Measurements from ENCODE around the gene RADIL.

RADIL gene

DNA sequence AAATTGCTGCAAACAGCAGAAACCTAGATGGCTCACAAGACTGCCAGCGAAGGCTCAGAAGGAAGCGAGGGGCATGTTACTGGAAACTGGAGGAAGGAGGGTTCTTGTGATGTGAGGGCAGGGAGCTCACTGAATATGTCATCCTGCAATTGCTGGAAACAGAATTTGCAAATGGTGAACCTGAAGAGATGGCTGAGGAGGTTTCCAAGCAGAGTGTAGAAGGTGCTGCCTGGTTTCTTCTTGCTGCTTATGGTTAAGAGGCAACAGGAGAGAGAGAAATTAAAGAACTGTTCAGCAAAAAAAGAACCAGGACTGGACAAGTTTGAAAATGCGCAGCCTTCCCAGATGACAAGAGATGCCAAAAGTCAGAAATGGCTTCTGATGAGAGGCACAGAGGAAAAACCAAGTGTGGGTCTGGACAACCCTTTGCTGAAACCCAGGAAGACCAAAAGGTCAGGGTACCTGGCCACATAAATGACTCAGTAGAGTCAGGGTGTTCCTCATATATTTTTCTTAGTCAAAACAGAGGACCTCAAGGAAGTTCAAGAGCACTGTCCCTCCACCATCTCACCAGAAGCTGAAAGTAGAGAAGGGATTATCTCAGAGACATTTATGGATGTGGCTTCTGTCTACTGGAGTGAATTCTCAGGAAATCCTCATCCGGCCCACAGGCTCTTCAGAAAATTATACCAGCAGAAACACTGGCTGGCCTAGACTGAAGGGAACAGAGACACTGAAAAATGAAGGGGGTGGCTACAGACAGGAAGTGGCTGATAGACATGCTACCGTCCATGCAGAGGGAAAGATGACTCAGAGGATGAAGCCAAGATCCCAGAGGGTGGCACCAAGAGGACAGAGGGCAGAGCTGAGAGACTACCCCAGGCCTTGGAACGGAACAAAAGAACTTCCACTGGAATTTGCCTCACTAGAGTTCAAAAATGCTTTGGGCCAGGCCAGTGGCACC, 31.8 kb downstream of the RADIL start:
- no peak for DNase-seq (ENCODE audit: low spot score)

DNA sequence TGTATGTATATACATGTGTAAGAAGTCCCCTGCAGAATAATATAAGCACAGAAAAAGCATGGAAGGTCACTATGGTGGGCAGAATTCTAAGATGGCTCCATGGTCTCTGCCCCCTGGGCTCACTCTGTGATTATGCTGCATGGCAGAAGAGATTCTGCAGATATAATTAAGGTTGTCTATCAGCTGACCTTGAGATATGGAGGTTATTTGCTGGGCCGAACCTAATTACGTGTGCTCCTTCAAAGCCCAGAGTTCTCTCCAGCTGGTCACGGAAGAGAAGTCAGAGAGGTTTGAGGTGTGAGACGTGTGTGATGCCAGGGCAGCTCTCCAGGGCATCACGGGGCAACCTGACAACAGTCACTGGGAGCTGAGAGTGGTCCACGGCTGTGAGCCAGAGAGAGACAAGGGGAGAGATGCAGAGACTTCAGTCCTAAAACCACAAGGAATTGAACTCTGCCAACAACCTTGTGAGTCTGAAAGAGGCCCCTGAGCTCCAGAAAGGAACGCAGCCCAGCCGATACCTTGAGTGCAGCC, 33.2 kb downstream of the RADIL start:
- DNase-seq (ENCODE audit: low spot score) = no peak

DNA sequence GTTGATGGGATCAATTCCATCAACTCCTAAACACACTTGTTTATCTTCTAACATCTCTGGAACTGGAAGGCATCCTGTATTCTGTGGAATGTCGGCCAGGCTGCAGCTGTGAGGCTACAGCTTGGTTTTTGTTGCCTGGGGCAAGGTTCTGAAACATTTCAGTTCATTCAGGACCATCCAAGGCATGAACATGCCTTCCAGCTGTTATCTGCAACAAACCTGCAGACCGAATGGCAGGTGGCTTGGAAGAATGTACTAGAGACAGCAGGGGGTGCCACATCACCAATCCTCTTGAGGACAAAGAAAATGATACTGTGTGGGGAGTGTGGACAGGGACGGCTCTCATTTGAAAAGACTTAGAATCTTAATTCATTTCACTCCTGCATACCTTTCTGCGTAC, 34.1 kb downstream of the RADIL start:
- peak; percentile 62 for DNase-seq (ENCODE audit: low spot score)

DNA sequence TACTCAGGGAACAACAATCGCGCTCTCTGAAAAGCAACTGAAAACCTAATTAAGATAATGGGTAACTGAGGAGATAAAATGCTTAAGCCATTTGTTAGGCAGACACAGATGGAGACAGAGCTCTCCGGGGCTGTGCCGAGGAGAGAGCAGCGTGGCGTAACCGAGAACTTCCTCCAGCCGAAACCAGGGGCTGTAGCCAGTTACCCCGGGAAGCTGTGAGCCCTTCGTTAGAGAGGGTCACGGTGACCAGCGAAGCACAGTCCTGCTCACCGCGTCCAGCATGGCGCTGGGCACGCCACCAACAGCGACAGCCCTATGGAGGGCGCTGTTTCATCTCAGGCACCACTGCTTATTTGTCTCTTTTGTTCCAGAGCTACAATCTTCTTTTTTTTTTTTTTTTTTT, 37.8 kb downstream of the RADIL start:
- no peak for DNase-seq (ENCODE audit: low spot score)

DNA sequence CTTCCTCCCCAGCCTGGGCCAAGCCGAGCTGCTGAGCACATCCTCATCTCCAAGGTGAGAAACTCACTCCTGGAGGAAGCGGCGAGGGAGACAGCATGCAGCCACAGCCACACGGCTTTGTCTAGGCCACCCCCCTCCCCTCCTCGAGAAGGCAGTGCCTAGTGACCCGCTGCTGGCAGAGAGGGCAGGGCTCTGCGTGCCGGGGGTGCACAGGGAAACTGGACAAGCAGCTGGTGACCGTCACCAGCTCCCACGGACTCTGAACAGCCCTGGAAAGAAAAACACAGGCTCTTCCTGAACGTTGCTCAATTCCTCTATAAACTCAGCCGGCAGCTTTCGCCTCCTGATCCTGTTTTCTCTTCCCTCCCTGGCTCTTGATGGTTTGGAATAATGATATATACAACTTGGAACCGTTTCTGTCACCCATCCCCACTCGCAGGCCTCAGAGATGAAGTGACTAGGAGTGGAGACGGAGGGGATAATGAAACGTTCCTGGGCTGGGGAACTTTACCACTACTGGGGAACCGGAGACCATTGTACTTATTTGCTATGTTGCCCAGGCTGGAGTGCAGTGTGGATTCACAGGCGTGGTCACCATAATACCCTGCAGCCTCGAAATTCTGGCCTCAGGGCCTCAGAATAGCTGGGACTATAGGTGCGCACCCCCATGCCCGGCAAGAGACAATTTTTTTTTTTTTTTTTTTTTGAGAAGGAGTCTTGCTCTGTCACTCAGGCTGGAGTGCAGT, 41.0 kb downstream of the RADIL start:
- DNase-seq (ENCODE audit: low spot score) = no peak

DNA sequence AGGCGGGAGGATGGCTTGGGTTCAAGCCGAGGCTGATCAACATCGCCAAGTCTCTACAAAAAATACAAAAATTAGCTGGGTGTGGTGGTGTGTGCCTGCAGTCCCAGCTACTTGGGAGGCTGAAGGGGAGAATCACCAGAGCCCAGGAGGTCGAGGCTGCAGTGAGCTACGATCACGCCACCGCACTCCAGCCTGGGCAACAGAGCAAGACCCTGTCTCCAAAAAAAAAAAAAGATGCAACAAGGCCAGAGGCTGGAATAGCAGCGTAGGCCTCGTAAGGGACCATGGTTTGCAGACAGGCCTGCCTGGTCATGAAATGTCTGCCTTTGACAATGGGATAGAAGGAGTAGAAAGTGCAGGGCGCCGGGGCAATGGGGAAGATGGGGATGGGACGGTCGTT, 41.7 kb downstream of the RADIL start:
- DNase-seq (ENCODE audit: low spot score) = no peak

DNA sequence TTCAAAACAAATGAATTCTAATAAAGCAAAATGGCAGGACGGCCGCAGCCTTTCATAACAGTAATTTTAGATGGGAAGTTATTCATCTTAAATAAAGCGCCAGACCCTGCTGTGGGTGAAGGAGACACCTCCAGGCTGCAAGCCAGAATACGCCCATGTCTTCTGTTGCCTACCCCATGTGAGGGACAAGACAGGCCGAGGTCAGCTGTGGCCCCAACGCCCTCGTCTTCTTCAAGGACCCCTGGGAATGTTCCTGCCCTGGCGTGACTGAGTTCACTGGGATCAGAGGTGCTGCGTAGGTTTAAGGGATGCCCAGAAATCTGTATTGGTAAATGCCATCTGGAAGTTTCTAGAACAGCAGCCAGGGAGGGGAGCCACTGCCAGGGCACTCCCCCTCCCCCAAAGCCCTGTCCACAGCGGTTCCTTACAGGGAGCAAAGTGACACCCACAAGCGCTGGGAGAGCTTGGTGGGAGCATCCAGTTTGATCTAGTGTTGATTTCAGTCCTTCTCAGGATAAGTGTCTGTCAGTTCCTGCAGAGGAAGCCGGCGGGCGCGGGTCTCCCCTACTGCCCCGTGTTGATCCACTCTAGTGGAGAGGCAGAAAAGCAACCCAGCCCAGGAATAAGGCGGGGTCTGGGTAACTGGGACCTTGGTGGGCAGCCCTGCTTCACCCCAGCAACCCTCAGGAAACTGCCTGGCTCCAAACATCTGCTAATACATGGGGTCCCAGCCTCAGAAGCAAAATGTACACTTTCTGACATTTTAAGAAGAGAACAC, 42.3 kb downstream of the RADIL start:
- no peak for DNase-seq (ENCODE audit: low spot score)

DNA sequence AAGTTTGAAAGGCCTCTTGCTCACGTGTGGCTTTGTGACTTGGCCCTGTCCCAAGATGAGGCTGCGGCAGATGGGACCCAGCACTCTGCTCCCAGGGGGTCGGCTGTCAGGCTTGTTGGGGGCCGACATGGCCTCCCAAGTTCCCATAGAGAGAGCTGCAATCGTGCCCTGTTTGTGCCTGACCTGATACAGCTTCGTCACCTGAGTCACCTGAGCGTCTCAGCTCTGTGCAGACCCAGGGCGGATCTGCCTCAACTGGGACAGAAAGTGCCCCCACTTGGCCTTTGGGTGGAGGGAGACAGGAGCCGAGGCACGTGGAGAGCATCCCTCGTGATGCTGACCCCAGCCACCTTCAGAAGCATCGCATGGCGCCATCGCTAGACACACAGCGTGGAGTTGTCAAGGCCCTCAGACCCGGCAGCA, 43.4 kb downstream of the RADIL start:
- DNase-seq (ENCODE audit: low spot score) = no peak

DNA sequence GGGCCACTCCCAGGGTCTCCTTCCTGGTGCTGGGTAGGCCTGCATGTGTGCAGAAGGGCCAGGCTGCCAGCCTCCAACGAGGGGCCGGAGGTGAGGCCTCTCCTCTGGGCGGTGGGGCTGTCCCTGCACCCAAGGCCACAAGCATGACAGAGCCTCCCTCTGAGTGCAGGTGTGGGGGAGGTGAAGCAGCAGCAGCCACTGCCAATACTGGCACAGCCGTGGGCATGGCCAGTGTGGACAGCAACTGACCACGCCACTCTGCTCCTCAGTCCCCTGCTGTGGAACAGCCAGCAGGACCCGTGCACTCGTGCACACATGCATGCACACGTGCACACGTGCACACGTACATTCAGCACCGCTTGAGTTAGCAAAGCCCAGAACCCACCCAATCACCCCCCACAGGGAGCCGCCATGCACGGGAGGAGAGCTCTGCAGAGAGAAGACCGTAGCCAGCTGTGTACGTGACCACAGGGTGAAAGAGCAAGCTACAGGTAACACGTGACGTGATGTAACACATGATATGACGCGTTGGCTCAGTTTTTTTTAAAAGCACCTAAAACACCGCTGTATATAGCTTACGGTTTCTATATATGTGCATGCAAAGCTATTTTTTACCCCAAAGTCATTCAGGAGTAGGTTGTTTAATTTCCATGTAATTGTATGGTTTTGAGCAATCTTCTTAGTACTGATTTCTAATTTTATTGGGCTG, 44.7 kb downstream of the RADIL start:
- DNase-seq (ENCODE audit: low spot score) = no peak

DNA sequence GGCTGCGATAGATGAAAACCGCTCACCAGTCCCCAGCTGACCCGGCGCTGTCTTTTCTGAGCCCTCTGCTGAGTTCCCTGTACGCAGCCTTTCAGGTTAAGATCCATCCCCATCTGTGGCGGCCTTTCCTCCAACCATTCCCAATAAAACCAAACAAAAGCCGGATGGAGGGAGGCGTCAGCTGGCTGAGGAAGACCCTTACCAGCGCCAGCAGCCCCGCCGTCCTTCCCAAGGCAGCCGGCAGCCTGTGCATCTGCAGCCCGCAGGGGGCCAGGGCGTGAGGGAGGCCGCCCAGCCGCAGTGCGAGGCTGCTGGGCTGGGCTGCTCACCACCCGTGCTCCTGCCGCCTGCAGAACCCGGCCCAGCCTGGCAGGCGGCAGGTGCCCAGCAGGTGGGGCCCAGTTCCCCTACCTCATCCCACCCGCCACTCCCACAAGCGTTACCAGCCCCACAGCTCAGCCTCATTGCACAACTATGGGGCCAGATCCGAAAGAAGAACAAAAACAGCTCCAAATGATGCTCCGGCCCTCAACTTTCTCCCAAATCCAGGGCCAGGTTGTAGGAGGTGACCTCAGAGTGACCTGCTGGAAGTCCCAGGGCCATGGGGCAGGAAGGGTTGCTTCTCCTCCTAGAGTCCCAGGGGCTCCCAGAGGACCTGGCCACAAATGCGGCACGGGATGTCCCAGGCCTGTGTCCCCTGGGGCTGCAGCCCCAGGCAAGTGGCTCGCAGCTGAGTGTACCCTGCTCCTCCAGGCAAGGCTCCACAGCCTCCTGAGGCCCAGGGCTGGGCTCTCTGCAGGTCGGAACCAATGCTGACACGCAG, 45.5 kb downstream of the RADIL start:
- DNase-seq (ENCODE audit: low spot score) = no peak

DNA sequence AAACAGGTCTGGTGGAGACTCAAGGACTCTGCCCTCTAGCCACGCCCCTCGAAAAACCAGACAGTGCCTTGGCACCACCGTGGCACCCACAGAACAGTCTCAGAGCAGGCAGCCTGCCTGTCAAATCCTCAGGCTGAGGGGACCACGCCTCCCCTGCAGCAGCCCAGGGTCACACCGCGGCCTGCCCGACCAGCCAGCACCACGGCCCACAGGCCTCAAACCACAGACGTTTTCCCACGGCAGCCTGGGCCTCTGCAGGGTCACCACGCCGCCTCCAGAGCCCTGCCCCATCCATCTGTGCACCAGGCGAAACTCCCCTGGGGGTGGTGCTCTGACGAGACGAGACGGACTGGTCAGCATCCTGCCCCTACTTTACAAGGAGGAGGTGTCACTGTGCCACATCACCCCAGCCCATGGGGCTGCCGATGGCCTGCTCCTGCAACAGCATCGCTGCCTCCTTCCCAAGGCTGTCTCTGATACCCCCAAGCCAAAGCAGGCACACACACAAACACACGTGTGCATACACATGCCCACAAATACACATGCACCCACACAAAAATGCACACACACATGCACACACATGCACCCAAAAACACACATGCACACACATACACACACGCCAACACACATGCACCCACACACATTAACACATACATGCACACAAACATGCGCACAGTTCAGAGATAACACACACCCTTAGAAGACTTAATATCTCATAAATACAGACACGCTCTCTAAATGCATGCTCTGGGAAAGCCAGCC, 46.3 kb downstream of the RADIL start:
- no peak for DNase-seq (ENCODE audit: low spot score)

DNA sequence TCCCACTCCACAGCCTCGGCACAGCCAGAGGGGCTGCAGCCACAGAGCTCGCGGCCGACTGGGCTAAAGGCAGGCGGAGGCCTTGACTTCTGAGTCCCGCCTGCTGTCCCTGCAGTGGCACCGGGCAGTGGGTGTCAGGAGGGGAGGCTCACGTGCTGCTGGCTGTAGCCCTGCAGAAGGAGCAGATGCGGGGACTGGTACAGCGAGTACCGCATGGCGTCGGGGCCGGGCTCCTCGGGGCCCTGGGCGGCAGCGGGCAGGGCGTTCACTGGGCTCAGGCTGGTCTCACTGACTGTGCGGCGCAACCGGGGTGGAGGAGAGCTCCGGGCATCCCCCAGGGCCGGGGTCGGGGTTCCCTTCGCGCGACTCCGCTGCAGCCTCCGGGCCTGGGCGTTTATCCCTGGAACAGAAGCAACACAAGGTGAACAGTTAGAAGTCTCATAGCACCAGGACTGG, 47.3 kb downstream of the RADIL start:
- no peak for DNase-seq (ENCODE audit: low spot score)

DNA sequence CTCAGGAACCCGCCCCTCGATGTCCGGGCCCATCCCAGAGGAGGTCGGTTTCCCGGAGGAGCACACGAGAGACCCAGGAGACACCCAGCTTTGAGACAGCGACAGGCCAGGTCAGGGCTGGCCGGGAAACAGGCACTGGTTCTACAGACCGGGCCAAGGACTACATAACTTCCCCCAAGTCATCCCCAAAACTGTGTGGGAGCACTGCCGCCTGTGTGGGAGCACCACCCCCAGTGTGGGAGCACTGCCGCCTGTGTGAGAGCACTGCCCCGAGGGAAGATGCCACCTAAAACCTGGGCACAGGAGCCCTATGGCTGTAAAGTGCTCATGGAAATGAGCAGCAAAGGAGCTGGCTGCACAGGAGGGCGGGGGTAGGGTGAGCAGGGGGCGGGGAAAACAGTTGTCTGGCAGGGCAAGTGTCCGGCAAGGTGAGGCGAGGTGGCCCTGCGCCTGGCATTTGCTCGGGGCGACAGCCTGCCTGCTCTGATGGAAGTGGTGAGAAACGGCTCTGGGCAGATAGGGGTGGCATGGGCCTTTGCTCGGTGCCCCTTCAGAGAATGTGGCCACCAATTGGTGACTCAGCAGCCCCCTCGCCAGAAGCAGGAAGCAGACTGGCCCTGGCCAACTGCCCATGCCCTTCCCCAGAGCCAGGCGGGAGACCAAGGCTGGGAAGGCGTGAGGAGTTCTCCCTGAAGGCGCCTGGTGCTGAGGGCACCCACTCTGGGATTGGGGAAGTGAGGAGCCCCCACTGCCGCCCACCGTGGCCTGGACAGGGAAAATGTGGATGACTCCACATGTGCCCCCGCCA, 47.9 kb downstream of the RADIL start:
- no peak for DNase-seq (ENCODE audit: low spot score)

DNA sequence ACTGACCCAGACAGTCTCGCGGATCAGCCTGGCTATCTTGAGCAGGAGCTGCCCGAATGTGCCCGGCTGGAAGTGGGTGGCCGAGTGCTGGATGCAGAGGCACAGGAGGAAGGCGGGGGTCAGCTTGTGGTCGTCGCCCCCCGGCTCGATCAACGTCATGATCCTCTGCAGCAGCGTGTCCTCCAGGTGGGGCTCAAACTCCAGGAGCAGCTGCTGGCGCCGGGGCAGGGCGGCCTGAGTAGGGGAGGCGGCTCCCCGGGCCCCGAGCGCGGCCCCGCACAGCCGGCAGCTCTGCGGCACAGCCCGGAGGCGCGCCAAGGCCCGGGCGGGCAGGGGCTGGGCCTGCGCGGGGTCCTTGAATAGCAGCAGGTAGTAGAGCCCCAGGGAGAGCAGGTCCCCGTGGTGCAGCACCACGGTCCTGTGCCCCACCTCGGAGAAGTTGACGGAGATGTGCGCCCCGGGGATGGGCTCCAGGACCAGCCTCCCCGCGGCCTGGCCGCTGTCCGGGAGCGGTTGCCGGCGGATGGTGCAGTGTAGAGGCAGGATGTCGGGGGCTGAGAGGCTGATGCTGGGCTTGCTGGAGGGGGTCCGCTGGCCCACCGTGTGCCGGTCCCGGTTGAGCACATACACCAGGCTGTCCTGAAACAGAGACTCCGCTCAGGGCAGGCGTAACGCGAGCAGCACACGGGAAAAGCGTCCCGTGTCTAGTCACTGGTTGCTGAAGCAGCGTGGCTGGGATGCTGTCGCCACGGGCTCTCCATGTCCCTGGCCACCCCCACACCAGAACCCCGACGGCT, 48.7 kb downstream of the RADIL start:
- no peak for DNase-seq (ENCODE audit: low spot score)

DNA sequence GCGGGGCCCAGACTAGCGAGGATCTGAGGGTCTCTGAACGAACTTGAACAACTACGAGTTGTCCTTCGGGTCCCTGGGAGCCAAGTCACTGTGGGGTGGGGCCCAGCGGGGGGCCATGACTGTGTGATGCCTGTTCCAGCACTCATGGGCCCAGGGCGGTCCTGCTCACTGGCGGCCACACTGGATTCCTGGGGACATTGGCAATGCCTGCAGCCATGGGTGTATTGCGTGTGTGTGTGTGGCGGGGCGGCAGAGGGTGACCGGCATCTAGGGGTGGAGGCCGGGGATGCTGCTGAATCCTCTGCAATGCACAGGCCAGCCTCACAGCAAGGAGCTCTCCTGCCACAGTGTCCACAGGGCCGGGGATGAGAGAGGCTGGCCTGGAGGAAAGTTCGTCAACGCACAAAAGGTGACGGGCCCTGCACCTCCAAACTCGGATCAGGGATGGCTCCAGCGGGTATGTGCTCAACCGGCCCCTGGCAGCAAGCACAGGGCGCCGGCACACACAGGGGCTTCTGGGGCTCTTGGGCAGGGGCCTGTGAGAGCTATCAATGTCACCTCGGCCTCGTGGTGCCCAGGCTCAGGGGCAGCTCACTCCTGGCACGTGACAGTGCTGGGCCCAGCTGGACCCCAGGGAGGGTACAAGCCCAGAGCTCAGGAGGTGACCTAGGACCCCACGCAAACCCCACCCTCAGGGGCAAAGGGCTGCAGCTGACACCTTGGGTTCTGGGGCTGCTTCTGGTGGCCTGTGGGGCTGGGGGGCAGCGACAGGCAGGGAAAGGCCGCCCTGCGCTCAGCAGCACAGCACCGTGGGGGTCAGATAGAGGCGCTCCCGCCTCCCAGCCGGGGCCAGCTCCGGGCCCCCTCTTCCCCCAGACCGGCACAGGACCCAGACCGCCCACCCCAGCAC, 49.6 kb downstream of the RADIL start:
- DNase-seq (ENCODE audit: low spot score) = no peak

DNA sequence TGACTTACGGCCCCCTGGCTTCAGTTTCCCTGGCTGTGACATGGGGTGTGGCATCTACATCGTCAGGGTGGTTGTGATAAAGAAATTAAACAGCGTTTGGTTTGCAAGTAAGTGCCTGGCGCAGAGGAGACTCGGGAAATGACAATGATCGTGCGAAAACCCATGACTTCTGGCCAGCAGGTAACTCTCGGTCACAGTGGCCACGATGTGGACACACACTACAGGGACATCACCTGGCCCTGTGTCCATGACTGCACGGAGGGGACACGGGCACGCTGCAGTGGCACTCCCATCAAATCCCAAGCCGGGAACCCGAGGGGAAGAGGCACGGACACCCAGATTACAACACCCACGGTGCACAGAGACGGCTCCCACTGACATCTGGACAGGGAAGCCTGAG, 50.3 kb downstream of the RADIL start:
- DNase-seq (ENCODE audit: low spot score) = no peak

DNA sequence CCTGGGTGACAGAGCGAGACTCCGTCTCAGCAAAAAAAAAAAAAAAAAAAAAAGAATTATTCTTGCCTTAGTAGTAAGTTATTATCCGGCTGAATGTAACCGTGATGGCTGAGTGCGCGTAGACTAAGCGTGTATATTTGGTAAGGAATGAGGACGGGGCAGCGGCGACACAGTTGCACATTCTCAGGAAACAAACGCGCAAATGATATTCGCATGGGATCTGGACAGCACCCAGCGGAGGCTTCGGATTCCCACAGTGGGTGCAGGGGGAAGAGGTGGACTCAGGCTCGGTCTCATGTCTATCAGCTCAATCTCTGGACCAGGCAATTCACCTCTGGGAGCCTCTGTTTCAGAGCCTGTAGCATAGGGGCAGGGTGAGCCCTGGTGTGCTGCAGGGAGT, 50.8 kb downstream of the RADIL start:
- no peak for DNase-seq (ENCODE audit: low spot score)

Measured in NAMALWA (cell line).